Aorta (tissue), 5 donors: Measurements from ENCODE around the gene ROBO1. TPM values are rescaled to one million over a fixed set of nuclear protein-coding genes. Genes with fewer than 3 reads are reported as not detected.

Experiments used
- ATAC-seq: fragments of 200-7000 bp; cut with Tn5 transposase; one replicate; pipeline ENCODE4 v1.9.1; 2022; ENCODE audit warnings: moderate library complexity; ENCODE audit not compliant: low FRiP score
- DNase-seq, 2 donors: peaks; one replicate each; pipeline ENCODE4 v3.0.0-alpha.2; 2020
- H3K27ac ChIP-seq, 2 donors: one replicate each; pipeline ENCODE4 v1.5.1; 2013; ENCODE audit warnings: low read length in 2 of 2, mild to moderate bottlenecking in 2 of 2, moderate library complexity in 2 of 2, control low read depth in 1 of 2, inconsistent platforms in 1 of 2, low read depth in 1 of 2
- H3K27me3 ChIP-seq, 2 donors: one replicate each; pipeline ENCODE4 v1.6.1; 2013; ENCODE audit warnings: control low read depth in 1 of 2, low read length in 1 of 2, mild to moderate bottlenecking in 1 of 2, moderate library complexity in 1 of 2; ENCODE audit not compliant: insufficient read depth in 2 of 2, control insufficient read depth in 1 of 2
- H3K36me3 ChIP-seq, 2 donors: one replicate each; pipeline ENCODE4 v1.6.1; 2013; ENCODE audit warnings: control low read depth in 1 of 2, low read length in 1 of 2, mild to moderate bottlenecking in 1 of 2; ENCODE audit not compliant: insufficient read depth in 2 of 2, control insufficient read depth in 1 of 2
- H3K4me1 ChIP-seq, 2 donors: one replicate each; pipeline ENCODE4 v1.6.1; 2013; ENCODE audit warnings: low read length in 2 of 2, control low read depth in 1 of 2, mild to moderate bottlenecking in 1 of 2, moderate library complexity in 1 of 2; ENCODE audit not compliant: insufficient read depth in 2 of 2, control insufficient read depth in 1 of 2
- H3K4me3 ChIP-seq, 2 donors: one replicate each; pipeline ENCODE4 v1.5.1; 2013; ENCODE audit warnings: low read length in 2 of 2, control low read depth in 1 of 2, mild to moderate bottlenecking in 1 of 2
- H3K9me3 ChIP-seq: one replicate; pipeline ENCODE4 v1.6.1; 2013; ENCODE audit warnings: mild to moderate bottlenecking, low read length; ENCODE audit not compliant: control insufficient read depth
- WGBS, 2 donors: extraction: QIAGEN DNeasy Blood & Tissue Kit; methylation state at CpG; one replicate each; pipeline ENCODE4 v1.1.7; 2013; 5-methylcytosine and 5-hydroxymethylcytosine counted together
- intact Hi-C, 2 donors: fragments of 100-400 bp; cut with DNase I; formaldehyde crosslinking; loops; one replicate each; pipeline versions ENCODE4 v1.14.2 to v1.15.0; 2022
- polyA plus RNA-seq, 2 donors: library from polyadenylated mRNA; stranded (reverse); fragments of 200-250 nt; gene quantifications; one replicate each; pipeline ENCODE4 v1.2.3, GENCODE V29; 2013
- total RNA-seq, 2 donors: library from RNA; stranded (reverse); fragmentation: NEBNext Ultra II Directional; extraction: Animal tissue kit (Norgen Biotek cat#: 25700); gene quantifications; one replicate each; pipeline ENCODE4 v1.2.1, GENCODE V29; 2021
- donor health status: healthy with polysubstance abuse.
- donor health status: Bipolar disorder and iron deficiency.
- donor health status: DM: no; HTN: no; CAD: no.
- donor health status: DM: no; HTN: no; CAD: no.
- donor health status: DM: yes; HTN: yes; CAD: no.

ROBO1 gene
- total and polyA plus RNA-seq, 4 donors = 2.1 to 33.1 (median 16.6) TPM

DNA sequence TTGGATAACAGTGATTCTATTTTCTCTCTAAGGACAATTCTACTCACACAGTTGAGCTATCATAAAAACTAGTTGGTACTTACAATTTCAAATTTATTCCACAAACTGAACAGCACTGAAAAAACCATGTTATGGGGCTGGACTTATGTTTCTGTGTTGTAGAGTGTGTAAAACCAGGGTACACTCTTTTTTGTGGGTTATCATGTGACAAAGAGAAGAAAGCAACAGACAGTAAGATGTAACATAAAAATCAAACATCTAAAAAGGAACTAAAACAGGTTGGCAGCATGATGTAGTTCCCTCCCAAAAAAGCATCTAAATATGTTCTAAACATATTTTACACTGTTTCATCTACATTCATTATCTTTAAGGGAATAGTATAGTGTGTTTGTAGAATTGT is 757.9 kb downstream of the ROBO1 start:
- ATAC-seq (no peak), DNase-seq (no peak)
- peaks cover 2 to 4% of the 10 kb centered on the region in 2 donors for H3K4me1 ChIP-seq
- intact Hi-C loops = loop anchor here in 1 of 2 donors (10.0 kb wide), 1 partner anchor 125 kb away; no protein-coding TSS in a partner anchor
- H3K36me3 ChIP-seq = no peaks in the 10 kb centered on the region
- H3K27ac ChIP-seq = no peak overlapping the region
- H3K27me3 ChIP-seq = no peaks in the 10 kb centered on the region
- no peaks in the 10 kb centered on the region for H3K9me3 ChIP-seq
- no peak overlapping the region for H3K4me3 ChIP-seq

GRCh38 chr3:79006077-79006476 is 761.7 kb downstream of the ROBO1 start:
- no peaks in the 10 kb centered on the region for H3K4me1 ChIP-seq
- intact Hi-C loops = no loop called here
- ATAC-seq (no peak), DNase-seq (no peak)
- 86 to 95% methylated on average over 1 of the region's 1 CpG for WGBS, 2 donors
- no peaks in the 10 kb centered on the region for H3K9me3 ChIP-seq
- H3K36me3 ChIP-seq = no peaks in the 10 kb centered on the region
- no peak overlapping the region for H3K27ac ChIP-seq
- H3K4me3 ChIP-seq = no peak overlapping the region
- H3K27me3 ChIP-seq = no peaks in the 10 kb centered on the region

- WGBS, 2 donors = 79 to 88% methylated on average over 6 of the region's 6 CpGs
- H3K27ac ChIP-seq = no peak overlapping the region
- H3K27me3 ChIP-seq = no peaks in the 10 kb centered on the region
- H3K4me1 ChIP-seq = no peaks in the 10 kb centered on the region
- intact Hi-C loops = no loop called here
- no peak for ATAC-seq
- H3K9me3 ChIP-seq = no peaks in the 10 kb centered on the region
- DNase-seq = no peak
- no peaks in the 10 kb centered on the region for H3K36me3 ChIP-seq
- H3K4me3 ChIP-seq = no peak overlapping the region
These were observed 762.7 kb downstream of the ROBO1 start for GRCh38 chr3:79005084-79005483.

- 93 to 94% methylated on average over 1 of the region's 1 CpG for WGBS, 2 donors
- Histone ChIP-seq H3K9me3 (no peaks in the 10 kb centered on the region), H3K36me3 (no peaks in the 10 kb centered on the region), H3K27ac (no peak overlapping the region), H3K4me1 (no peaks in the 10 kb centered on the region), H3K27me3 (no peaks in the 10 kb centered on the region), H3K4me3 (no peak overlapping the region)
- DNase-seq (no peak), ATAC-seq (no peak)
- intact Hi-C loops = no loop called here
These were observed 763.8 kb downstream of the ROBO1 start for GRCh38 chr3:79003994-79004393.

DNA sequence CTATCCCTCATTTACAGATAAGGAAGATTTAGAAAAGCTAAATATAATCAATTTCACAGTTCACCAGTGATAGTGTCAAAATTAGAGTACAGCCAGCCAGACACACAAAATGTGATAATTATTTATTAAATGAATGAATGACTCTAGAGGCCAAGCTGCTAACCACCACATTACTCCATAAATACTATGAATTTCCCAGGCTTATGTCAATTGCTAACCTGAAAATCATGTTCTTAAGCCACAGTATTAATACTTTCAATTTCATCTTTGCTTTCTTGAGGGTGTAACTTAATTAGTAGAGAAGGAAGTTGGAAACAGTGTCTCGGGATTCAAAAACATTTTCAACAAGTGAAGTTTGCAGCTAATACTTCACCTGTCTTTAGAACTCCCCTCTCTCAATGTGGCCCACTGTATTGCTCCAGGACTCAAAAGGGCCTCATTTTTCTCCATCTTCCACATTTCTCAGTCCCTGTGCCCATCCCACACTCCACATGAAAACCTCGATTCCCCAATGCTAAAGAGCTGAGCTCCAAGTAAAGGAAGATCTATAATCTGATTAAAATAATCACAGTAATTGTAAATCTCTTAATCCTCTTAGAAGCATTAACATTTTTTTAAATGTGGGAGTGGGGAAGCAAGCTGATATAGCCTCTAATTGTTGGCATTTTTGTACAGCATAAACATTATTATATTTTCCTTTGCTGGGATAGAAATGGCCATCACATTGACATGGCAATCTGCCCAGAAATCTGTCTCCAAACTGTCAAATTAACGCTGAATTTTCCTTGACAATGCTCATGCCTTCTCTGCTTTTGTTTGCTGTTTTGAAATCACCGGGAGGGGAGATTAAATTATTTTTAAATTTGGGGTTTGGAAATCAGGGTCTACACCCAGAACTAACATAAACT is 765.1 kb downstream of the ROBO1 start:
- Histone ChIP-seq H3K27me3 (no peaks in the 10 kb centered on the region), H3K27ac (no peak overlapping the region), H3K4me3 (no peak overlapping the region), H3K9me3 (no peaks in the 10 kb centered on the region), H3K36me3 (no peaks in the 10 kb centered on the region), H3K4me1 (no peaks in the 10 kb centered on the region)
- ATAC-seq (no peak), DNase-seq (no peak)
- 63% methylated on average over 4 of the region's 4 CpGs for WGBS, 2 donors
- intact Hi-C loops = no loop called here

DNA sequence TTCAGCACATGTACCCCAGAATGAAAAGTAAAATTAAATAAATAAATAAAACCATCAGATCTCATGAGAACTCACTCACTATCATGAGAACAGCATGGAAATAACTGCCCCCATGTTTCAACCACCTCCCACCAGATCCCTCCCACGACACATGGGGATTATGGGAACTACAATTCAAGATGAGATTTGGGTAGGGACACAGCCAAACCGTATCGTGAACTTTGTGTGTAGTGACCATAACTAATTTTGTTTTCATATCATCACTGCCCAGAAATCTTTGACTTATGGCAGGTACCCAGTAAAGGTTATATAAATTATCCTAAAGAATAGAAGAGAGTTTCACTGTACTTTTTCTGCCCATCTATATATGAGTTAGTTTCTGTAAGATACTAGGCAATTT is 766.5 kb downstream of the ROBO1 start:
- Histone ChIP-seq H3K4me3 (no peak overlapping the region), H3K9me3 (no peaks in the 10 kb centered on the region), H3K27me3 (no peaks in the 10 kb centered on the region), H3K27ac (no peak overlapping the region), H3K4me1 (no peaks in the 10 kb centered on the region), H3K36me3 (no peaks in the 10 kb centered on the region)
- DNase-seq (no peak), ATAC-seq (no peak)
- 82 to 90% methylated on average over 3 of the region's 3 CpGs for WGBS, 2 donors
- intact Hi-C loops = no loop called here

GRCh38 chr3:78999139-78999538 is 768.7 kb downstream of the ROBO1 start:
- intact Hi-C loops = no loop called here
- whole genome bisulfite sequencing, 2 donors = 93 to 100% methylated on average over 2 of the region's 2 CpGs
- DNase-seq (no peak), ATAC-seq (no peak)
- H3K36me3 ChIP-seq = no peaks in the 10 kb centered on the region
- no peak overlapping the region for H3K27ac ChIP-seq
- no peaks in the 10 kb centered on the region for H3K27me3 ChIP-seq
- no peaks in the 10 kb centered on the region for H3K9me3 ChIP-seq
- no peaks in the 10 kb centered on the region for H3K4me1 ChIP-seq
- H3K4me3 ChIP-seq = no peak overlapping the region

- Histone ChIP-seq H3K27ac (no peak overlapping the region), H3K9me3 (peaks cover 4% of the 10 kb centered on the region), H3K27me3 (no peaks in the 10 kb centered on the region), H3K36me3 (no peaks in the 10 kb centered on the region), H3K4me3 (no peak overlapping the region), H3K4me1 (no peaks in the 10 kb centered on the region)
- DNase-seq (no peak), ATAC-seq (no peak)
- intact Hi-C loops = no loop called here
- WGBS, 2 donors = 95% methylated on average over 5 of the region's 5 CpGs
These were observed 772.7 kb downstream of the ROBO1 start for GRCh38 chr3:78995087-78995486.
